Measurements from ENCODE around the gene HIPK2.

The HIPK2 gene

GRCh38 chr7:139725077-139725476, 52.7 kb downstream of the HIPK2 start:
- Histone ChIP-seq H3K4me2 (ENCODE audit: insufficient read depth, low read length) (no peak overlapping the region), H3K79me2 (ENCODE audit: insufficient read depth, low read length) (no peaks in the 10 kb centered on the region), H3K27ac (ENCODE audit: low read length) (no peak overlapping the region)

GRCh38 chr7:139722604-139723003, 55.2 kb downstream of the HIPK2 start:
- H3K4me1 ChIP-seq (ENCODE audit: insufficient read depth, low read length), result no peaks in the 10 kb centered on the region
- no peaks in the 10 kb centered on the region for H3K79me2 ChIP-seq (ENCODE audit: insufficient read depth, low read length)
- no peaks in the 10 kb centered on the region for H3K9me3 ChIP-seq (ENCODE audit: insufficient read depth, low read length, severe bottlenecking)
- no peak overlapping the region for H2AFZ ChIP-seq (ENCODE audit: low read depth, low read length)
- no peaks in the 10 kb centered on the region for H3K27me3 ChIP-seq (ENCODE audit: insufficient read depth, low read length, poor library complexity)
- no peak for ATAC-seq (ENCODE audit: insufficient read depth, low read depth)
- DNase-seq, result no peak
- TF ChIP-seq CTCF (IDR thresholded peaks at IDR 0.05; ENCODE audit: borderline replicate concordance, extremely low read depth, low read length, poor library complexity, severe bottlenecking), result no peak
- no peak for TF ChIP-seq EZH2 (IDR thresholded peaks at IDR 0.05; ENCODE audit: borderline replicate concordance, low read depth, low read length, severe bottlenecking)
- peaks cover 10% of the 10 kb centered on the region; the same call in 1 of the 2 replicates for H4K20me1 ChIP-seq (ENCODE audit: insufficient read depth, low read length)
- H3K27ac ChIP-seq (ENCODE audit: low read length), result no peak overlapping the region
- no peak overlapping the region for H3K4me2 ChIP-seq (ENCODE audit: insufficient read depth, low read length)
- H3K9ac ChIP-seq (ENCODE audit: low read depth, low read length), result no peak overlapping the region
- H3K36me3 ChIP-seq (ENCODE audit: insufficient read depth, low read length), result no peaks in the 10 kb centered on the region
- no peak overlapping the region for H3K4me3 ChIP-seq (ENCODE audit: low read depth in 1 of 2, low read length in 2 of 2)

More at GRCh38 chr7:139725077-139725476, 52.7 kb downstream of the HIPK2 start:
- TF ChIP-seq EZH2 (IDR thresholded peaks at IDR 0.05; ENCODE audit: borderline replicate concordance, low read depth, low read length, severe bottlenecking) (no peak), CTCF (IDR thresholded peaks at IDR 0.05; ENCODE audit: borderline replicate concordance, extremely low read depth, low read length, poor library complexity, severe bottlenecking) (no peak)
- Histone ChIP-seq H3K9ac (ENCODE audit: low read depth, low read length) (no peak overlapping the region), H3K27me3 (ENCODE audit: insufficient read depth, low read length, poor library complexity) (no peaks in the 10 kb centered on the region), H3K9me3 (ENCODE audit: insufficient read depth, low read length, severe bottlenecking) (no peaks in the 10 kb centered on the region), H3K36me3 (ENCODE audit: insufficient read depth, low read length) (no peaks in the 10 kb centered on the region), H3K4me1 (ENCODE audit: insufficient read depth, low read length) (no peaks in the 10 kb centered on the region), H2AFZ (ENCODE audit: low read depth, low read length) (no peak overlapping the region), H4K20me1 (ENCODE audit: insufficient read depth, low read length) (peaks cover 11% of the 10 kb centered on the region; the same call in 1 of the 2 replicates), H3K4me3 (ENCODE audit: low read depth in 1 of 2, low read length in 2 of 2) (no peak overlapping the region)
- ATAC-seq (ENCODE audit: insufficient read depth, low read depth), result no peak
- DNase-seq, result no peak

GRCh38 chr7:139721821-139722220, 56.0 kb downstream of the HIPK2 start:
- no peaks in the 10 kb centered on the region for H3K4me1 ChIP-seq (ENCODE audit: insufficient read depth, low read length)

More at GRCh38 chr7:139721821-139722220, 56.0 kb downstream of the HIPK2 start:
- Histone ChIP-seq H2AFZ (ENCODE audit: low read depth, low read length) (no peak overlapping the region), H3K4me2 (ENCODE audit: insufficient read depth, low read length) (no peak overlapping the region), H3K36me3 (ENCODE audit: insufficient read depth, low read length) (no peaks in the 10 kb centered on the region), H3K4me3 (ENCODE audit: low read depth in 1 of 2, low read length in 2 of 2) (no peak overlapping the region), H3K27me3 (ENCODE audit: insufficient read depth, low read length, poor library complexity) (no peaks in the 10 kb centered on the region), H3K9ac (ENCODE audit: low read depth, low read length) (no peak overlapping the region), H3K79me2 (ENCODE audit: insufficient read depth, low read length) (no peaks in the 10 kb centered on the region), H3K27ac (ENCODE audit: low read length) (no peak overlapping the region), H3K9me3 (ENCODE audit: insufficient read depth, low read length, severe bottlenecking) (no peaks in the 10 kb centered on the region), H4K20me1 (ENCODE audit: insufficient read depth, low read length) (peaks cover 7% of the 10 kb centered on the region; the same call in 1 of the 2 replicates)
- TF ChIP-seq CTCF (IDR thresholded peaks at IDR 0.05; ENCODE audit: borderline replicate concordance, extremely low read depth, low read length, poor library complexity, severe bottlenecking) (no peak), EZH2 (IDR thresholded peaks at IDR 0.05; ENCODE audit: borderline replicate concordance, low read depth, low read length, severe bottlenecking) (no peak)
- ATAC-seq (ENCODE audit: insufficient read depth, low read depth) (no peak), DNase-seq (no peak)

All from DND-41 (cell line).